Liver (tissue), 4 donors: ENCODE results near the gene TARDBP. TPM values are rescaled to one million over a fixed set of nuclear protein-coding genes. Genes with fewer than 3 reads are reported as not detected.

ENCODE experiments used
- polyA plus RNA-seq, 2 donors: library from polyadenylated mRNA; stranded (reverse) in 1 of 2; unstranded in 1 of 2; fragments of 200-250 nt in 1 of 2; fragments of >200 nt in 1 of 2; fragmentation: Nextera tagmentation in 1 of 2; extraction: Ambion mirVana in 1 of 2; gene quantifications; one replicate each; pipeline versions ENCODE4 v1.2.1 to v1.2.3, GENCODE V29; 2013 to 2015
- total RNA-seq, 2 donors: library from RNA; depleted of rRNA; stranded (reverse); fragments of >200 nt; gene quantifications; one replicate each; pipeline ENCODE4 v1.2.3, GENCODE V29; 2014
- donor health status: healthy.
- donor health status: healthy.
- donor health status: healthy.

Gene TARDBP
- total and polyA plus RNA-seq, 4 donors: 44.4 to 87.6 (median 79.2) TPM

Other genes starting within 250 kb of the TARDBP start
- gene CASZ1, start 216.0 kb upstream of the TARDBP start, total RNA-seq: 1 to 10 TPM; 1.6 to 3.5 TPM
- gene CASZ1, start 216.0 kb upstream of the TARDBP start, polyA plus RNA-seq: 1 to 10 TPM; 1.0 to 2.3 TPM
- gene MASP2, start 34.6 kb downstream of the TARDBP start, total RNA-seq: 100 to 1,000 TPM in 1 of 2 donors, 10 to 100 TPM in 1; 30.0 to 118 TPM
- gene MASP2, start 34.6 kb downstream of the TARDBP start, polyA plus RNA-seq: 100 to 1,000 TPM; 307 to 530 TPM
- gene SRM, start 47.4 kb downstream of the TARDBP start, total RNA-seq: 10 to 100 TPM in 1 of 2 donors, 1 to 10 TPM in 1; 8.6 to 13.6 TPM
- gene SRM, start 47.4 kb downstream of the TARDBP start, polyA plus RNA-seq: 10 to 100 TPM; 34.9 to 59.1 TPM
- 10 to 100 TPM; 26.3 to 29.2 TPM for gene EXOSC10, start 87.2 kb downstream of the TARDBP start, total RNA-seq
- gene EXOSC10, start 87.2 kb downstream of the TARDBP start, polyA plus RNA-seq: 10 to 100 TPM; 11.3 to 15.6 TPM
- gene ANGPTL7, start 176.7 kb downstream of the TARDBP start, total RNA-seq: not detected
- gene ANGPTL7, start 176.7 kb downstream of the TARDBP start, polyA plus RNA-seq: under 1 TPM; 0.06 to 0.07 TPM
- 10 to 100 TPM; 21.8 to 45.0 TPM for gene MTOR, start 249.9 kb downstream of the TARDBP start, total RNA-seq
- 10 to 100 TPM; 11.6 to 18.0 TPM for gene MTOR, start 249.9 kb downstream of the TARDBP start, polyA plus RNA-seq